Mesothelial cell of epicardium (in vitro differentiated cells): ENCODE measurements around the gene DAPK1. TPM values are rescaled to one million over a fixed set of nuclear protein-coding genes. Genes with fewer than 3 reads are reported as not detected.

Experiments used
- DNase-seq, 2 experiments: peaks; one replicate each; pipeline ENCODE4 v3.0.0; 2021; ENCODE audit warnings: low spot score in 2 of 2; ENCODE audit not compliant: unreplicated experiment in 2 of 2
- H3K27ac Mint-ChIP-seq: 2 replicates; pipeline ENCODE4 v1.8.0; 2021; ENCODE audit warnings: mixed read lengths
- H3K27me3 Mint-ChIP-seq: 2 replicates; pipeline ENCODE4 v1.8.0; 2021; ENCODE audit warnings: low read depth, mixed read lengths
- H3K36me3 Mint-ChIP-seq: 2 replicates; pipeline ENCODE4 v1.8.0; 2021; ENCODE audit warnings: mixed read lengths
- H3K4me1 Mint-ChIP-seq: 2 replicates; pipeline ENCODE4 v1.8.0; 2021; ENCODE audit warnings: mixed read lengths
- H3K4me3 Mint-ChIP-seq: 2 replicates; pipeline ENCODE4 v1.8.0; 2021; ENCODE audit warnings: mild to moderate bottlenecking, moderate library complexity, mixed read lengths
- H3K9me3 Mint-ChIP-seq: 2 replicates; pipeline ENCODE4 v1.8.0; 2021; ENCODE audit warnings: mixed read lengths
- CTCF ChIP-seq: fragments of 200-600 bp; sonication (generic); IDR thresholded peaks from one replicate; pipeline ENCODE4 v1.5.0; 2021; ENCODE audit warnings: antibody characterized with exemption; ENCODE audit not compliant: unreplicated experiment
- total RNA-seq: library from RNA; stranded (reverse); gene quantifications from 3 replicates; pipeline ENCODE4 v1.2.1, GENCODE V29; 2021

DAPK1 gene
- total RNA-seq, 1 donor from 2014 or later: 239 TPM

- H3K4me1 Mint-ChIP-seq: peaks cover 31% of the 10 kb centered on the region
- no peak overlapping the region for H3K4me3 Mint-ChIP-seq
- peaks cover 5% of the 10 kb centered on the region for H3K9me3 Mint-ChIP-seq
- H3K27me3 Mint-ChIP-seq: no peaks in the 10 kb centered on the region
- H3K27ac Mint-ChIP-seq: no peak overlapping the region
- peaks cover 34% of the 10 kb centered on the region for H3K36me3 Mint-ChIP-seq
- TF ChIP-seq CTCF: no peak
- DNase-seq: no peak
Measured at GRCh38 chr9:87525546-87526303, 28.1 kb downstream of the DAPK1 start.

- no peak for DNase-seq
- Mint-ChIP-seq H3K27ac (peak overlapping the region; percentile 48), H3K27me3 (no peaks in the 10 kb centered on the region), H3K9me3 (peaks cover 5% of the 10 kb centered on the region), H3K4me1 (peaks cover 44% of the 10 kb centered on the region), H3K4me3 (no peak overlapping the region), H3K36me3 (peaks cover 22% of the 10 kb centered on the region)
- TF ChIP-seq CTCF: no peak
Measured at GRCh38 chr9:87527211-87527916, 29.7 kb downstream of the DAPK1 start.

- Mint-ChIP-seq H3K36me3 (peaks cover 22% of the 10 kb centered on the region), H3K4me3 (no peak overlapping the region), H3K4me1 (peaks cover 46% of the 10 kb centered on the region), H3K27ac (no peak overlapping the region), H3K9me3 (peaks cover 5% of the 10 kb centered on the region), H3K27me3 (no peaks in the 10 kb centered on the region)
- DNase-seq: no peak
- TF ChIP-seq CTCF: no peak
Measured at GRCh38 chr9:87528969-87529368, 31.3 kb downstream of the DAPK1 start.

- Mint-ChIP-seq H3K36me3 (peaks cover 16% of the 10 kb centered on the region), H3K27me3 (no peaks in the 10 kb centered on the region), H3K4me1 (peaks cover 46% of the 10 kb centered on the region), H3K4me3 (no peak overlapping the region), H3K9me3 (peaks cover under 1% of the 10 kb centered on the region), H3K27ac (peak overlapping the region; percentile 5)
- TF ChIP-seq CTCF: no peak
- DNase-seq: no peak
Measured at GRCh38 chr9:87529671-87530070, 32.0 kb downstream of the DAPK1 start.

- H3K36me3 Mint-ChIP-seq: peaks cover 12% of the 10 kb centered on the region
- no peak for TF ChIP-seq CTCF
- no peak overlapping the region for H3K4me3 Mint-ChIP-seq
- no peak for DNase-seq
- H3K4me1 Mint-ChIP-seq: peaks cover 52% of the 10 kb centered on the region
- H3K27ac Mint-ChIP-seq: peak overlapping the region; percentile 81
- no peaks in the 10 kb centered on the region for H3K27me3 Mint-ChIP-seq
- H3K9me3 Mint-ChIP-seq: no peaks in the 10 kb centered on the region
Measured at GRCh38 chr9:87530716-87531115, 33.0 kb downstream of the DAPK1 start.
